GM19193 (cell line): ENCODE results near the gene PROCA1.

Experiments used
- POLR2A ChIP-seq: IDR thresholded peaks from 4 replicates; pipeline ENCODE4 v1.6.1; 2011; ENCODE audit not compliant: insufficient read depth, insufficient read length; ENCODE audit errors: extremely low read depth

PROCA1 gene

GRCh38 chr17:28737770-28738679 is 26.3 kb upstream of the PROCA1 start:
- peak; percentile 84 for TF ChIP-seq POLR2A

GRCh38 chr17:28737316-28737715 is 25.6 kb upstream of the PROCA1 start:
- no peak for TF ChIP-seq POLR2A

DNA sequence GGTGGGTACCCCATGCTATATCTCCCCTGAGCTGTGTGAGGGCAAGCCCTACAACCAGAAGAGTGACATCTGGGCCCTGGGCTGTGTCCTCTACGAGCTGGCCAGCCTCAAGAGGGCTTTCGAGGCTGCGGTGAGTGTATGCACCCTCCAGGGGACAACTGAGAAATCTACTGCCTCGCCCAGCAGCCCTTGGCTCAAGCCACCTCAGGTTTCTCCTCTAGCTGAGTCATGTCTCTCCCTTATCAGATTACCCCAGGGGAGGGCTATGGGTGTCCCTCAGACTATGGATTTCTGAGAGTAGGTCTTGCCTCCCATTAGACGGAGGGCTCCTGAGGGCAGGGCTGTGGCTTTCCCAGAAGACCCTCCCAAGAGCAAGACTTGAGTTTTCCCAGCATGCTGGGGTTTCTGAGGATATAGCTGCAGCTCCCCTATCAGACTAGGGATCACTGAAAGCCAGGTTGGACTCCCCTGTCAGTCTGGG is 23.6 kb upstream of the PROCA1 start:
- TF ChIP-seq POLR2A, result no peak

GRCh38 chr17:28734712-28735241 is 23.1 kb upstream of the PROCA1 start:
- no peak for TF ChIP-seq POLR2A

GRCh38 chr17:28733346-28733745 is 21.7 kb upstream of the PROCA1 start:
- TF ChIP-seq POLR2A, result no peak

DNA sequence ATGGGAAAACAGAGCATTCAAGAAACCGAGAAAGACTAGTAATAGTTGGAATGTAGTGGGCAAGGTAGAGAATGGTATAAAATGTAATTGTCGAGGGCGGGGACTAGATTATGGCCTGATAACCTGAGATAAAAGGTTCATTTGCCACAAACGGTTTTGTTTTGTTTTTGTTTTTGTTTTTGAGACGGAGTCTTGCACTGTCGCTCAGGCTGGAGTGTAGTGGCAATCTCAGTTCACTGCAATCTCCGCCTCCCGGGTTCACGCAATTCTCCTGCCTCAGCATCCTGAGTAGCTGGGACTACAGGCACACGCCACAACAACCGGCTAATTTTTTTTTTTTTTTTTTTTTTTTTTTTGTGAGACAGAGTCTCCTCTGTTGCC is 18.3 kb upstream of the PROCA1 start:
- no peak for TF ChIP-seq POLR2A

DNA sequence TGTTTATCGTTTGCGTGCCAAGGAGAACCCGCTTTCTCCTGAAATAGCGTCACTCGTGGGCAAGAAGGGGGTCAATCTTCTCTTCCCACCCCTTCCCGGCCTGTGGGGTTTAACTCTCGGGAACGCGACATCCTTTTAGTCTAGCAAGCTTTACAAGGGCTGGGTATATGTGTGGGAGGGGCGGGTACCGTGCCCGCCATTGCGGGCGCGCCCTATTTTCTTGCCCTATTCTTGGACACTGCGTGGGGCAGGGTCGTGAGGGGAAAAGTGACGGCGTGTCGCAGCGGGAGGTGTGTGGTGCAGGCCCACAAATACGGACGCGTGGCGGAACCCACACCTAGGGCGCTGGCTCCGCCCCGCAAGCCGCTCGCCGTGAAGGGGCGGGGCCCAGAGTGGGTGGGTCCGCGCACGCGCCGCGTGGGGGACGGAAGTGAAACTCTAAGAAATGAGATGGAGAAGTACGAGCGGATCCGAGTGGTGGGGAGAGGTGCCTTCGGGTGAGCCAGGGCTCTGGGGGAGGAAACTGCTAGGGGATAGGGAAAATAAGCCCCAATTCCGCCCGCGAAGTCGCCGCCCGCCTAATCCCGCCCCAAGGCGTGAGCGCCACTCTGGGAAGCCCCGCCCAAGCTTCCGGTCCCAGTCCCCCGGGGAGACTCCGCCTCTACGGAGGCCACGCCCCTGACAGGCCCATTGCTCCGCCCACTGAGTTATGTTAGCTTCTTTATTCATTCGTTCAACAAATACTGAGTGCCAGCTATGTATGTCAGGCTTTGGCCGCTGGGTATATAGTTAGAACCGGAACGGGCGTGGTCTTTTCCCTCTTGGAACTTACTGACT is 16.9 kb upstream of the PROCA1 start, which contains the start of gene NEK8:
NEK8 (plus strand) TSS at position 425 of the 837 bp plus-strand sequence; CDS start at position 451, 26 bp downstream.
- TF ChIP-seq POLR2A, result peak; percentile 66

DNA sequence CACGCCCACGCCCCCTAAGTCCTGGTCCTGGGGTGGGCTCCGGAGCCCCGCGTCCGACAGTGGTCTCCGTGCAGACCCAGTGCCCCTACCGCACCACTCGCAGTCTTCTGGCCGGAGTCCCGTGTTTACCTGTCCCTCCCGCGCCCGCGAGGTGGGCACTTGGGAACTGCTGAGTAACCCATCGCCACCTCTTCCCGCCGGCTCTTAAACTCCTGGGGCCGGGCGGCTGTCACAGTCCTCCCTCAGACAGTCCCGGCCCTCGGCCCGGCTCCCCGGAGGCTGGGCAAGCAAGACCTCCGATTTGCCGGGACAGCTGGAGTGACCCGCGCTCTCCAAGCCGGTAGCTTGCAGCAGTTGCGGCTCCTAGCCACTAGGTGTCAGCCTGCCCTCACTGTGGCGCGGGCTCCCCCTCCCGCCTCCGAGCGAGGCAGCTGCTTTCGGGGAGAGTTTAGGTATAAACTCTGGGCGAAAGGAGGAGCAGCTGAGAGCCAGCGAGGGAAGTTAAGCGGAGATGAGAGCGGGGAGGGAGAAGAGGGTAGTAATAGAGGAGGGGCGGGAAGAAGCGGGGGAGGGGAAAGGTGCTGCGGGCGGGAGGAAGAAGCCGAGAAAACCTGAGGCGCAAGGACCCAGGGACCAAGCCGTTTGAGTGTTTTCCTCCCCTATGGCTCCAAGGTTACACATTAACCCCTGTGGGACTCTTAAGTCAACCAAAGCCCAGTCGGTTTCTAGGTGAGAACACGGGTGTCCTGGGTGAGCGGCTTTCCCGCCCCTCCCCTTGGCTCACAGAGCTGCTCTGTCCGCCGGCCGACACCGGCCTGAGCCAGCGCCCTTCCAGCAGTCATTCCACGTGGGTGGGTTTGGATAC is 15.2 kb upstream of the PROCA1 start:
- TF ChIP-seq POLR2A, result peak; percentile 80

DNA sequence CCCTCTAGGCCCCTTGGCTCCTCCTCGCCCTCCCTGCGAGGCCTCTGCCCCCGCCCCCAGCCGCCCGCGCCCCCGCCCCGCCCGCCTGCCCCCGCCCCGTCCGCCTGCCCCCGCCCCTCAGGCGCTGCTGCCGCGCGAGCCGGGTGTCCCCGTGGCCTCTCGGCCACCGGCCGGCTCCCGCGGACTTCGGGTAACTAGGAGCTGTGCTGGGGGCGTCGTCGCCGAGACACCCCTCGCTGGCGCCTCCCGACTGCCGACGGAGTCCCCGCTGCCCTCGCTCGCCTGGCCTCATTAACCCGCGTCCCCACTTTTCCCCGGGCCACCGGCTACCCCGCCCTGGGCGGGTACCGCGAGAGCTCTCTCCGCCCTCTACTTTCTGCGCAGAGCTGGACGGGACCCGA is 14.5 kb upstream of the PROCA1 start, which contains the start of gene TLCD1:
TLCD1 (minus strand) TSS at position 8 of the 401 bp plus-strand sequence. CDS start 136 bp downstream, outside the sequence.
- no peak for TF ChIP-seq POLR2A

DNA sequence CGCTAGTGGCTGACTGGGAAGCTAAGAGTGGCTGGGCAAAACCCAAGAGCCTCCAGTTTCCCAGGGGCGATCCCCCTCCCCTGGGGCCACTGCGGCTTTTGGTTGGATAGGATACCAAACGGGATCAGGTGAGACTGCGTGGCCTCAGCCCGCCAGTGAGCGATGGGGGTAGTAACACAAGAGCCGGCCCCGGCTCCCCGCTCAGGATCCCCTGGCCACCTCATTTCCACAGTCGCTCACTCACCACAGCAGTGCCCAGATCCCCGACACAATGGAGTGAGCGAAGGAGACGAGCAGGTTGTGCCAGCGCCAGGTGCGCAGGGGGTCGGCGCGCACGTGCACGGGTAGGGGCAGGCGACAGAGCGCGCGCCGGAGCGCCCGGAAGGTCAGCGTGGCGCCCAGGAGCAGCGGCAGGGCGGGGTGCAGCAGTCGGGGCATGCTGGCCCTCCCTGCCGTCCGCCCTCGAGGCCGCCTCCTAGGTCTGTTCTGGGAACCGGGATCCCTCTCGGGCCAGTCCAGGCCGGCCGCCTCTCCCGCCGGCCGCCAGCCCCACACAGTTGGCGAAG is 14.1 kb upstream of the PROCA1 start:
- TF ChIP-seq POLR2A, result peak; percentile 66

- TF ChIP-seq POLR2A, result no peak
These were observed 13.5 kb upstream of the PROCA1 start for GRCh38 chr17:28725166-28725659.

GRCh38 chr17:28724500-28725165 is 12.9 kb upstream of the PROCA1 start:
- no peak for TF ChIP-seq POLR2A
